HEK293T (cell line): ENCODE measurements around the gene HSBP1.

Experiments used
- BHLHE40 ChIP-seq: fragments of 450-650 bp; IDR thresholded peaks from 2 replicates; pipeline ENCODE4 v1.6.1; 2016; ENCODE audit warnings: mild to moderate bottlenecking, moderate library complexity, borderline replicate concordance
- CTBP1 ChIP-seq: fragments of 450-650 bp; IDR thresholded peaks from 2 replicates; pipeline ENCODE4 v1.6.1; 2016; ENCODE audit warnings: borderline replicate concordance
- ELF4 ChIP-seq: fragments of 450-650 bp; IDR thresholded peaks from 2 replicates; pipeline ENCODE4 v1.6.1; 2017; ENCODE audit warnings: antibody characterized with exemption
- FOXA1 ChIP-seq: fragments of 450-650 bp; IDR thresholded peaks from 2 replicates; pipeline ENCODE4 v1.6.1; 2016; ENCODE audit warnings: mild to moderate bottlenecking
- FOXM1 ChIP-seq: fragments of 450-650 bp; IDR thresholded peaks from 2 replicates; pipeline ENCODE4 v1.6.1; 2017; ENCODE audit warnings: mild to moderate bottlenecking, borderline replicate concordance
- HDGF ChIP-seq: fragments of 450-650 bp; IDR thresholded peaks from 2 replicates; pipeline ENCODE4 v1.6.1; 2017; ENCODE audit warnings: antibody characterized with exemption, borderline replicate concordance
- L3MBTL2 ChIP-seq: fragments of 450-650 bp; conservative IDR thresholded peaks from 2 replicates; pipeline ENCODE4 v1.6.1; 2016; ENCODE audit warnings: mild to moderate bottlenecking
- LEF1 ChIP-seq: fragments of 450-650 bp; IDR thresholded peaks from 2 replicates; pipeline ENCODE4 v1.6.1; 2017; ENCODE audit warnings: mild to moderate bottlenecking, borderline replicate concordance
- NFRKB ChIP-seq: fragments of 450-650 bp; IDR thresholded peaks from 2 replicates; pipeline ENCODE4 v1.6.1; 2016; ENCODE audit warnings: mild to moderate bottlenecking, moderate library complexity
- SP1 ChIP-seq: fragments of 450-650 bp; IDR thresholded peaks from 2 replicates; pipeline ENCODE4 v1.6.1; 2017
- SUZ12 ChIP-seq: fragments of 450-650 bp; IDR thresholded peaks from 2 replicates; pipeline ENCODE4 v1.6.1; 2016; ENCODE audit warnings: mild to moderate bottlenecking
- TARDBP ChIP-seq: fragments of 450-650 bp; IDR thresholded peaks from 2 replicates; pipeline ENCODE4 v1.6.1; 2016
- ZNF384 ChIP-seq: fragments of 450-650 bp; IDR thresholded peaks from 2 replicates; pipeline ENCODE4 v1.6.1; 2016
- TF ChIP-seq, protein P1 (sequence below): fragments of 450-650 bp; IDR thresholded peaks from 2 replicates; pipeline ENCODE4 v1.6.1; 2016

DNA sequence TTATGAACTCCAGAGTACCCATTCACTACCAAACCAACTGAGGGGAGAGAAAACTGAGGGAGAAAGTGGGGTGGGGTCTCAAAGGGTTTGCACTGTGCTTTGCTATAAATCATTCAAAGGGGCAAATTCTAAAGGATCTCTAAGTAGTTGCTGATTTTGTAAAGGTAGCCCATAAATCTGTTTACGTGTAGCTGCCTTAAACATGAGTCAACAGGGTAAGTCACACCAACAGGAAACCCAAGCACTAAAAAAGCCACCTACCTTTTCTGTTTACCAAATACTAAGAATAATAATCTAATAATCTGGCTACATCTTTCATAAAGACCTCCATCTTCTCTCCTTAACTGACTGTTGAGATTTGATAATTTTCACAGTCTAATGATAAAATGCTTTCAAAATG, 8.4 kb upstream of the HSBP1 start:
- TF ChIP-seq HDGF (no peak), FOXM1 (no peak), SP1 (no peak), TARDBP (no peak), L3MBTL2 (no peak), NFRKB (no peak), LEF1 (no peak), FOXA1 (no peak), ELF4 (no peak), SUZ12 (no peak), BHLHE40 (no peak), ZNF384 (no peak), CTBP1 (no peak)
- TF ChIP-seq, protein P1, sequence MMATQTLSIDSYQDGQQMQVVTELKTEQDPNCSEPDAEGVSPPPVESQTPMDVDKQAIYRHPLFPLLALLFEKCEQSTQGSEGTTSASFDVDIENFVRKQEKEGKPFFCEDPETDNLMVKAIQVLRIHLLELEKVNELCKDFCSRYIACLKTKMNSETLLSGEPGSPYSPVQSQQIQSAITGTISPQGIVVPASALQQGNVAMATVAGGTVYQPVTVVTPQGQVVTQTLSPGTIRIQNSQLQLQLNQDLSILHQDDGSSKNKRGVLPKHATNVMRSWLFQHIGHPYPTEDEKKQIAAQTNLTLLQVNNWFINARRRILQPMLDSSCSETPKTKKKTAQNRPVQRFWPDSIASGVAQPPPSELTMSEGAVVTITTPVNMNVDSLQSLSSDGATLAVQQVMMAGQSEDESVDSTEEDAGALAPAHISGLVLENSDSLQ = no peak
